Epithelial cell of proximal tubule (primary cell): ENCODE measurements around the gene CELSR3. TPM values are rescaled to one million over a fixed set of nuclear protein-coding genes. Genes with fewer than 3 reads are reported as not detected.

Experiments used
- DNase-seq: peaks from one replicate; pipeline ENCODE4 v3.0.0-alpha.2; 2011; ENCODE audit warnings: low read depth
- H3K4me3 ChIP-seq: 2 replicates; pipeline ENCODE4 v1.5.1; 2011; ENCODE audit warnings: low read depth, mild to moderate bottlenecking, low read length
- CTCF ChIP-seq: conservative IDR thresholded peaks from 2 replicates; pipeline ENCODE4 v1.5.1; 2012; ENCODE audit warnings: low read depth, mild to moderate bottlenecking, low read length
- total RNA-seq: library from RNA; depleted of rRNA; stranded (reverse); fragments of >200 nt; gene quantifications from 2 replicates; pipeline ENCODE4 v1.2.3, GENCODE V29; 2015

The CELSR3 gene, protein sequence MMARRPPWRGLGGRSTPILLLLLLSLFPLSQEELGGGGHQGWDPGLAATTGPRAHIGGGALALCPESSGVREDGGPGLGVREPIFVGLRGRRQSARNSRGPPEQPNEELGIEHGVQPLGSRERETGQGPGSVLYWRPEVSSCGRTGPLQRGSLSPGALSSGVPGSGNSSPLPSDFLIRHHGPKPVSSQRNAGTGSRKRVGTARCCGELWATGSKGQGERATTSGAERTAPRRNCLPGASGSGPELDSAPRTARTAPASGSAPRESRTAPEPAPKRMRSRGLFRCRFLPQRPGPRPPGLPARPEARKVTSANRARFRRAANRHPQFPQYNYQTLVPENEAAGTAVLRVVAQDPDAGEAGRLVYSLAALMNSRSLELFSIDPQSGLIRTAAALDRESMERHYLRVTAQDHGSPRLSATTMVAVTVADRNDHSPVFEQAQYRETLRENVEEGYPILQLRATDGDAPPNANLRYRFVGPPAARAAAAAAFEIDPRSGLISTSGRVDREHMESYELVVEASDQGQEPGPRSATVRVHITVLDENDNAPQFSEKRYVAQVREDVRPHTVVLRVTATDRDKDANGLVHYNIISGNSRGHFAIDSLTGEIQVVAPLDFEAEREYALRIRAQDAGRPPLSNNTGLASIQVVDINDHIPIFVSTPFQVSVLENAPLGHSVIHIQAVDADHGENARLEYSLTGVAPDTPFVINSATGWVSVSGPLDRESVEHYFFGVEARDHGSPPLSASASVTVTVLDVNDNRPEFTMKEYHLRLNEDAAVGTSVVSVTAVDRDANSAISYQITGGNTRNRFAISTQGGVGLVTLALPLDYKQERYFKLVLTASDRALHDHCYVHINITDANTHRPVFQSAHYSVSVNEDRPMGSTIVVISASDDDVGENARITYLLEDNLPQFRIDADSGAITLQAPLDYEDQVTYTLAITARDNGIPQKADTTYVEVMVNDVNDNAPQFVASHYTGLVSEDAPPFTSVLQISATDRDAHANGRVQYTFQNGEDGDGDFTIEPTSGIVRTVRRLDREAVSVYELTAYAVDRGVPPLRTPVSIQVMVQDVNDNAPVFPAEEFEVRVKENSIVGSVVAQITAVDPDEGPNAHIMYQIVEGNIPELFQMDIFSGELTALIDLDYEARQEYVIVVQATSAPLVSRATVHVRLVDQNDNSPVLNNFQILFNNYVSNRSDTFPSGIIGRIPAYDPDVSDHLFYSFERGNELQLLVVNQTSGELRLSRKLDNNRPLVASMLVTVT (N-terminal part only)
- 0.87 and 2.5 TPM in 2 replicates for total RNA-seq

DNA sequence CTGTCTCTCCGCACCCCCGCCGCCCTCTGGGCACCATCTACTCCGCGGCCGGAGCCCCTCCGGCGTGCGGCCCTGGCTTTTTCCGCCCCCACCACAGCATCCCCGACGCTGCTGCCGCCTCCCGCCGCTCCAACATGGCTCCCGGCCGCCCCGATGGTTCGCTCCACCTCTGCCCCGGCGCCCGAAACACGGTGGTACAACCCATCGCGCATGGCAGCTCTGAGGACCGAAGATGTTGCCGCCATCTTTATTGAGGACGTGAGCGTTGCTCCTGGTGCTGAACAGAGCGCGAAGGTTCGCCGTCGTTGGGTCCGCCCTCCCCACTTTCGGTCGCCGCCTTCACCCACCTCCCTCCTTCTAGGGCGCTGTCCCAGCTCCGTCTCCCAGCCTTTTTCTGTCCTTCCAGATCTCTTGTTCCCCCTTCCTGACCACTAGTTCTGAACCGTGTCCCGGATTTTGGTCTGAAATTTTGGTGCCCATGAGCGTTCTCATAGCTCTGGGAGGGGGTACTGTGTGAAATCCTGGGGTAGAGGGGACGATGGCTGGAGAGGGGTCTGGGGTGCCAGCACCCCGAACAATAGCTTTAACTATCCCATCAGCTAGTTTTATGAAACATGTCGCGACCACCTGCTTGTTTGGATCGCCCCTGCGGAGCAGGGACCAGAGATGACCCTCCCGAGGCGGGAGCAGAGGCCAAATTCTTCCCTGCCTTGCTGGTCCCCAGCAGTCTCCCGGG, at the start of gene CELSR3:
Gene CELSR3, minus strand, starts transcription at position 134 of the 736 bp plus-strand sequence. CDS start 252 bp downstream, outside the sequence.
- peak within 1 kb of the TSS; percentile 76 for H3K4me3 ChIP-seq
- no peak for DNase-seq
- no peak for TF ChIP-seq CTCF

DNA sequence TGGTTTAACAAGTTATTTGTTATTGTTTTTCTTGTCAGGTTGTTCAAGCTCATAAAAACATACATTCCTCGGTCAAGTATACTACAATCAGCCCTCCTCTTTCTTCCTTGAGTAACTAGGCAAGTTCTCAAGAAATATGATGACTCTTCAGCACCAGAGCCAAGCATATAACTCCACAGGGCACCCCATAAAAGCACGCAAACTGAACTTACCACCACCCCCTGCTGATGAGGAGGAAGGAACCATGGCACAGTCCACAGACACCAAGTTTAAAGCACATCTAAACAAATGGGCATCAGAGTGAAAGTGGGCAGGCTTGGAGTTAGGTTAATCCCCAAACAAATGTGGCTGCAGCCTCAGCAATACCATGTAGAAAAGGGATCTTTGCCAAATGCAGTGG, 49.0 kb upstream of the CELSR3 start:
- TF ChIP-seq CTCF, result no peak
- no peak overlapping the region for H3K4me3 ChIP-seq
- DNase-seq, result no peak

GRCh38 chr3:48709051-48709461, 46.4 kb upstream of the CELSR3 start:
- TF ChIP-seq CTCF, result no peak
- no peak overlapping the region for H3K4me3 ChIP-seq
- DNase-seq, result no peak

- DNase-seq, result no peak
- TF ChIP-seq CTCF, result no peak
- H3K4me3 ChIP-seq, result no peak overlapping the region
Observed at GRCh38 chr3:48708481-48708889, 45.8 kb upstream of the CELSR3 start.

DNA sequence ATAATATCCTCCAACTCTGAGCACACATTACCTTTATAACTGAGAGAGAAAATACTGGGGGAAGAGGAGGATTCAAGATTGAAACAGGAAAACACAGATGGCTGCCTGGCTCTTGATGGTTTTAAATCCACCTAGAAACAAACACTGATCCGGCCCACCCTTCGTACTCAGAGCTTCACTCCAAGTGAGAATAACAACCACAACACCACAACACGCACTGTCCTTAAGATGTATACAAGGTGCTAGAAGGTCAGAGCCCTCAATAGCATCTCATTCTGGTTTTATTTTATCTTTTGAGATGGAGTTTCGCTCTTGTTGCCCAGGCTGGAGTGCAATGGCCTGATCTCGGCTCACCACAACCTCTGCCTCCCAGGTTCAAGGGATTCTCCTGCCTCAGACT, 44.5 kb upstream of the CELSR3 start:
- no peak for DNase-seq
- no peak for TF ChIP-seq CTCF
- no peak overlapping the region for H3K4me3 ChIP-seq

GRCh38 chr3:48702320-48702920, 39.7 kb upstream of the CELSR3 start:
- no peak for TF ChIP-seq CTCF

More at GRCh38 chr3:48702320-48702920, 39.7 kb upstream of the CELSR3 start:
- no peak for DNase-seq
- no peak overlapping the region for H3K4me3 ChIP-seq
